Fibroblast of lung (primary cell): ENCODE results near the gene SERHL2. TPM values are rescaled to one million over a fixed set of nuclear protein-coding genes. Genes with fewer than 3 reads are reported as not detected.
"Not testable (repeated sequence)": the region's sequence is repeated elsewhere in the genome, so short reads cannot be mapped to it uniquely, and the experiment has no call there.

ENCODE experiments used
- DNase-seq, 2 donors: peaks; one replicate each; pipeline versions ENCODE4 v3.0.0 to v3.0.0-alpha.2; 2010; ENCODE audit warnings: low read depth in 2 of 2
- H2AFZ ChIP-seq: 2 replicates; pipeline ENCODE4 v1.5.1; 2012; ENCODE audit warnings: low read length, control low read depth, inconsistent platforms
- H3K27ac ChIP-seq: 2 replicates; pipeline ENCODE4 v1.5.1; 2011; ENCODE audit warnings: low read length, control low read depth; ENCODE audit not compliant: insufficient read depth
- H3K27me3 ChIP-seq: 2 replicates; pipeline ENCODE4 v1.5.1; 2011; ENCODE audit warnings: mild to moderate bottlenecking, low read length; ENCODE audit not compliant: control insufficient read depth, insufficient read depth
- H3K36me3 ChIP-seq: 2 replicates; pipeline ENCODE4 v1.5.1; 2011; ENCODE audit warnings: low read length; ENCODE audit not compliant: control insufficient read depth, insufficient read depth
- H3K4me1 ChIP-seq: 2 replicates; pipeline ENCODE4 v1.5.1; 2011; ENCODE audit warnings: low read length; ENCODE audit not compliant: control insufficient read depth, insufficient read depth; ENCODE audit errors: extremely low read depth
- H3K4me2 ChIP-seq: 2 replicates; pipeline ENCODE4 v1.5.1; 2011; ENCODE audit warnings: low read length, control low read depth; ENCODE audit not compliant: insufficient read depth; ENCODE audit errors: extremely low read depth
- H3K4me3 ChIP-seq, 4 experiments: fragments of 200-600 bp in 1 of 4; sonication (generic) in 1 of 4; replicated peaks in 1 of 4; 2 replicates each; pipeline ENCODE4 v1.5.1; 2011 to 2016; ENCODE audit warnings: low read length in 4 of 4, low read depth in 3 of 4, mild to moderate bottlenecking in 3 of 4, control low read depth in 2 of 4, inconsistent platforms in 1 of 4, mixed read lengths in 1 of 4; ENCODE audit not compliant: insufficient read depth in 1 of 4; ENCODE audit errors: control extremely low read depth in 1 of 4
- H3K79me2 ChIP-seq: 2 replicates; pipeline ENCODE4 v1.5.1; 2012; ENCODE audit warnings: mild to moderate bottlenecking, low read length, inconsistent platforms; ENCODE audit not compliant: control insufficient read depth, insufficient read depth
- H3K9ac ChIP-seq: 2 replicates; pipeline ENCODE4 v1.5.1; 2011; ENCODE audit warnings: mild to moderate bottlenecking, low read length, control low read depth; ENCODE audit not compliant: insufficient read depth
- H3K9me3 ChIP-seq: 2 replicates; pipeline ENCODE4 v1.5.1; 2012; ENCODE audit warnings: low read depth, low read length; ENCODE audit not compliant: control insufficient read depth, insufficient read depth
- H4K20me1 ChIP-seq: 2 replicates; pipeline ENCODE4 v1.5.1; 2011; ENCODE audit warnings: low read length; ENCODE audit not compliant: control insufficient read depth, insufficient read depth; ENCODE audit errors: extremely low read depth
- CTCF ChIP-seq, 2 donors: IDR thresholded peaks in 1 of 2; conservative IDR thresholded peaks in 1 of 2; 1 replicate in 1 of 2; 2 replicates in 1 of 2; pipeline ENCODE4 v1.5.1; 2011 to 2012; ENCODE audit warnings: low read length in 2 of 2, control low read depth in 1 of 2, inconsistent platforms in 1 of 2, low read depth in 1 of 2, mild to moderate bottlenecking in 1 of 2
- EZH2 ChIP-seq: IDR thresholded peaks from 2 replicates; pipeline ENCODE4 v1.5.1; 2012; ENCODE audit warnings: low read length, control low read depth, mild to moderate bottlenecking; ENCODE audit errors: missing control alignments
- polyA plus RNA-seq, 2 donors: library from polyadenylated mRNA; depleted of rRNA in 1 of 2; stranded (reverse) in 1 of 2; unstranded in 1 of 2; fragments of >200 nt; gene quantifications; 2 replicates each; pipeline ENCODE4 v1.2.1, GENCODE V29; 2011 to 2012; ENCODE audit warnings: missing spikeins in 1 of 2
- total RNA-seq: library from RNA; depleted of rRNA; stranded (reverse); fragments of >200 nt; gene quantifications from 2 replicates; pipeline ENCODE4 v1.2.1, GENCODE V29; 2014

The SERHL2 gene
- total and polyA plus RNA-seq, 2 donors (not counting 1 experiment from before 2014, with no cell fraction given), result 4.6 to 5.5 TPM

- H3K4me3 ChIP-seq, H4K20me1 ChIP-seq, DNase-seq, H3K9me3 ChIP-seq, H2AFZ ChIP-seq, H3K4me1 ChIP-seq, H3K27me3 ChIP-seq, H3K4me2 ChIP-seq, H3K27ac ChIP-seq, H3K9ac ChIP-seq: not testable (repeated sequence)
- peaks cover 13% of the 10 kb centered on the region for H3K36me3 ChIP-seq
- H3K79me2 ChIP-seq, result peaks cover 19% of the 10 kb centered on the region
Observed at GRCh38 chr22:42515304-42515703, 38.5 kb upstream of the SERHL2 start.

- Histone ChIP-seq H4K20me1 (no peaks in the 10 kb centered on the region), H2AFZ (no peak overlapping the region), H3K9me3 (no peaks in the 10 kb centered on the region), H3K4me1 (peaks cover 2% of the 10 kb centered on the region), H3K79me2 (peaks cover 19% of the 10 kb centered on the region), H3K9ac (no peak overlapping the region), H3K27me3 (no peaks in the 10 kb centered on the region), H3K27ac (no peak overlapping the region), H3K4me3 (no peak overlapping the region), H3K4me2 (no peak overlapping the region), H3K36me3 (peaks cover 13% of the 10 kb centered on the region)
- TF ChIP-seq CTCF (conservative IDR thresholded peaks at IDR 0.05 in 1 of 2, IDR thresholded peaks at IDR 0.05 in 1 of 2; ENCODE audit: low read depth in 1 of 2, low read length in 2 of 2), result no peak
- no peak for TF ChIP-seq EZH2
- DNase-seq, result no peak
Observed at GRCh38 chr22:42515896-42516295, 37.9 kb upstream of the SERHL2 start.

GRCh38 chr22:42517103-42517502 is 36.7 kb upstream of the SERHL2 start:
- H3K9me3 ChIP-seq, H3K36me3 ChIP-seq, H3K27me3 ChIP-seq, H2AFZ ChIP-seq, H3K4me2 ChIP-seq, H3K27ac ChIP-seq, H4K20me1 ChIP-seq, H3K9ac ChIP-seq, DNase-seq, H3K4me1 ChIP-seq, H3K4me3 ChIP-seq: not testable (repeated sequence)
- peaks cover 19% of the 10 kb centered on the region for H3K79me2 ChIP-seq

- Histone ChIP-seq H3K79me2 (peaks cover 19% of the 10 kb centered on the region), H3K4me2 (peak overlapping the region; percentile 77), H3K27ac (peak overlapping the region; percentile 67), H3K4me3 (peak overlapping the region; percentile 75 to 86 (median 80)), H2AFZ (peak overlapping the region; percentile 33), H3K9ac (peak overlapping the region; percentile 82)
- DNase-seq, H3K4me1 ChIP-seq, H4K20me1 ChIP-seq, H3K27me3 ChIP-seq, H3K9me3 ChIP-seq, H3K36me3 ChIP-seq: not testable (repeated sequence)
Observed at GRCh38 chr22:42518638-42519524, 34.9 kb upstream of the SERHL2 start.
